ENCODE measurements around the gene GGN.
"Not testable (repeated sequence)": the region's sequence is repeated elsewhere in the genome, so short reads cannot be mapped to it uniquely, and the experiment has no call there.

The GGN gene

GRCh38 chr19:38387550-38388348 is at the start of gene GGN:
Gene GGN (minus strand): TSS chr19:38388034. CDS start chr19:38387261, 773 bp downstream.
- DNase-seq = peak; percentile 43

DNA sequence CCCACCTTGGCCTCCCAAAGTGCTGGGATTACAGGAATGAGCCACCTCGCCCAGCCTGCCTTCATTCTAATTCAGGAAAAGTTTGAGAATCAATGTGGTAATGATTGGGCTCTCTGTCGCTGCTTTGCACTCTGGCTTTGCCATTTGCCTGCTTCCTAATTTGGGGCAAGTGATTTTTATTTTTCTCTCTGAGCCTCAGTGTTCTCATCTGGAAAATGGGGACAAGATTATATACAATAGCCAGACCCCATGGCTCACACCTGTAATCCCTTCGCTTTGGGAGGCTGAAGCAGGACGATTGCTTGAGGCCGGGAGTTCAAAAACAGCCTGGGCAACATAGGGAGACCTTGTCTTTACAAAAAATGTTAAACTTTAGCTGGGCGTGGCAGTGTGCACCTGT is 49.5 kb upstream of the GGN start:
- no peak for DNase-seq

GRCh38 chr19:38434549-38435051 is 46.8 kb upstream of the GGN start:
- no peak for DNase-seq

DNA sequence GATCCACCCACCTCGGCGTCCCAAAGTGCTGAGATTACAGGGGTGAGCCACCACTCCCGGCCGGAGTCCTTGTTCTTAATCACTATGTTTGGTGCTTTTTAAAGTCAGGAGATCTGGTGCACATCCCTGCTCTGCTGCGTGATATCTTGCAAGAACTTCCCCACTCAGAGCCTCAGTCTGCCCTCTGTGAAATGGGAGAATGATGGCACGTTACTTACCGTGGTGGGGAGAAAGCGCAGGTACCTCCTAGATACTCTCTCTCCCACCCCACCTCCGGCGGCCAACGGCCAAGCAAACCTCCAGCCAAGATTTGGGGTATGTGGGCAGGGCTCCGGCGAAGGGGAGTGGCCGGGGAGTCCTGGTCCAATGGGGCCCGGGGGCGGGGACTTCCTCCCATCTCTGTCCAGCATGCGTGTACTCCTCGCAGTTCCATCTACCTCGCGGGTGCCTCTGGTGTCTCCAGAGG is 45.5 kb upstream of the GGN start, which contains the start of gene RYR1:
TSS of gene RYR1 (plus strand) at position 424 of the 466 bp plus-strand sequence. CDS start 139 bp downstream, outside the sequence.
- DNase-seq = no peak

GRCh38 chr19:38430931-38431330 is 43.1 kb upstream of the GGN start:
- DNase-seq = no peak

GRCh38 chr19:38429811-38430156 is 42.0 kb upstream of the GGN start:
- no peak for DNase-seq

GRCh38 chr19:38429055-38429810 is 41.4 kb upstream of the GGN start:
- DNase-seq = no peak

- not testable (repeated sequence) for DNase-seq
Observed at GRCh38 chr19:38427035-38427677, 39.3 kb upstream of the GGN start.

GRCh38 chr19:38425810-38426466 is 38.1 kb upstream of the GGN start, which contains the start of gene RASGRP4:
Gene RASGRP4 (minus strand): TSS chr19:38426219. CDS start chr19:38426091, 128 bp downstream.
- DNase-seq = no peak

DNA sequence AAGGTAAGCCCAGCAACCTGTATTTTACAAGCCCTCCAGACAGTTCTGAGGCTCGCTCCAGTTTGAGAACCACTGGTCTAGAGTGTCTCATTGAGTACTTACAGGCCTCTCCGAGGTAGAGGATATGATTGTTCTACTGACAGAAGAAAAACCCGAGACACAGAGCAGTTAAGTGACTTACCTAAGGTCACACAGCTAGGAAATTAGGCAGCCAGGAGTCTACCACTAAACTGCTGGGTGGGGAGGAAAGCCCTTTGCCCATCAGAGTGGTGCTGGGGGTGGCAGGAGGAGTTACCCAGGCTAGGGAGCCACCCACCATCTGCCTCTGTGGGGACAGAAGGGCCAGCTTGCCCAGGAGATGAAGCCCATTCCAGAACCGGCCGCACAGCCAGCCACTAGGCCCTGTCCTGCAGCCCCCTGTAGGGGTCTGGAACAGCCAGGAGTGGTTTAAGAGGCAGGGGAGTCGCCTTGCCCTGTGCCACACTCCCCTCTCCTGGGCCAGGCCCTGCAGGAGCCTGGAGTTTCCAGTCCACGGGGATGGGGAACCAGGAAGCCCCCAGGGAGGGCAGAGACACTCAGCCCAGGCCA is 37.5 kb upstream of the GGN start:
- DNase-seq = no peak

DNA sequence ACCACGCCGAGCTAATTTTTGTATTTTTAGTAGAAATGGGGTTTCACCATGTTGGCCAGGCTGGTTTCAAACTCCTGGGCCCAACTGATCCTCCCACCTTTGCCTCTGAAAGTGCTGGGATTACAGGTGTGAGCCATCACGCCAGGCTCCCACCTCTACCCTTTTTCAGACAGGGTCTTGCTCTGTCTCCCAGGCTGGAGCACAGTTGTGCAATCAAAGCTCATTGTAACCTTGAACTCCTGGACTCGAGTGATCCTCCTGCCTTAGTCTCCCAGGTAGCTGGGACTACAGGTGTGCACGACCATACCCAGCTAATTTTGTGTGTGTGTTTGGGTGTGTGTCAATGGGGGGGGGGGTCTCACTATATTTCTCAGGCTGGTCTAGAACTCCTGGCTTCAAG is 36.4 kb upstream of the GGN start:
- DNase-seq = no peak

DNA sequence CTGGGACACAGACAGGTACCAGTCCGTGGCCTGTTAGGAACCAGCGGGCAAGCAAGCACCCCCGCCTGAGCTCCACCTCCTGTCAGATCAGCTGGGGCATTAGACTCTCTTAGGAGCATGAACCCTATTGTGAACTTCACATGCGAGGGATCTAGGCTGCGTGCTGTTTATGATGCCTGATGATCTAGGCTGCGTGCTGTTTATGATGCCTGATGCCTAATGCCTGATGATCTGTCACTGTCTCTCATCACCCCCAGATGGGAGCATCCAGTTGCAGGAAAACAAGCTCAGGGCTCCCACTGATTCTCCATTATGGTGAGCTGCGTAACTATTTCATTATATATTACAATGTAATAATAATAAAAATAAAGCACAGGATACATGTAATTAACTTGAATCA is 34.6 kb upstream of the GGN start:
- DNase-seq = no peak

GRCh38 chr19:38421856-38422255 is 34.0 kb upstream of the GGN start:
- no peak for DNase-seq

GRCh38 chr19:38420935-38421334 is 33.1 kb upstream of the GGN start:
- DNase-seq = no peak

DNA sequence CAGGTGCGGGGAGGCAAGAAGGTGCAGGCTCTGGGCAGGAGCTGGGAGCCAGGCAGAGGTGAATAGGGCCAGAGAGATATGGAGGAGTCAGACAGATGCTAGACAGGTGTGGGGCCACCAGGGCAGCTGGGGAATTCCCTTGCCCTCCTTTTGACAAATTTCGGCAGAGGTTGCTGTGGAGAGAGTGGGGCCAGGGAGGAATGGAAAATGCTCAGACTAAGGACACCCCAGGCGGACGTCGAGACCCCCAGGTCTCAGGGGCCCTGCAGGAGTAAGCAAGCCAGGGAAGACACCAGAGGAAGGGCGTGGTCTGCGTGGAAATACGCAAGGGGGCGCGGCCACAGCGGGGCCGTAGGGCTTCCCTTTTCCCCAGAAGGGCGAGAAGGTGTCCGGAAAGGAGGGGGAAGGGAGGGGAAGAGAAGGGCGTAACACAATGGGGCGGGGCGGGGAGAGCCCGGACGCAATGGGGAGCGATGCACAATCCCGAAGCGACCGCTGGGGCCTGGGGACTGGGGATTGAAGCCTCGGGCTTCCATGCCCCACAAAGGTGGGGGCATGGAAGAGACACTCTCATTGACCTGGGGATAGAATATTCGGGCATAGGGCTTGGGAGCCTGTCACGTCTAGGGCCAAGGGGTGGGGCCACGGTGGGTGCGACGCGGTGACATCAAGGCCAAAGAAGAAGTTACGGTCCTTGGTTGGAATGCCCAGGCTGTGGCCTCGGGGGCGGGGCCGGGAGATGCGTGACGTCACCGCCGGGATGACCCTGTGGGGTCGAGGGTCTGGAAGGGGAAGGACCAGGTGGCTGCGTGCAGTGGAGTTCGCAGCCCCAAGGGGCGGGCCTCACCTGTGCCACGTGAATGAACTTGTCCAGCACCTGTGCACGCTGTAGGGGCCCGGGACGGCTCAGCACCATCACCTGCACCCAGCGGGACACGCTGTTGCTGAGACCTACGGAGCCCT is 30.0 kb upstream of the GGN start:
- peak; percentile 34 for DNase-seq

GRCh38 chr19:38417146-38417543 is 29.3 kb upstream of the GGN start:
- no peak for DNase-seq

DNA sequence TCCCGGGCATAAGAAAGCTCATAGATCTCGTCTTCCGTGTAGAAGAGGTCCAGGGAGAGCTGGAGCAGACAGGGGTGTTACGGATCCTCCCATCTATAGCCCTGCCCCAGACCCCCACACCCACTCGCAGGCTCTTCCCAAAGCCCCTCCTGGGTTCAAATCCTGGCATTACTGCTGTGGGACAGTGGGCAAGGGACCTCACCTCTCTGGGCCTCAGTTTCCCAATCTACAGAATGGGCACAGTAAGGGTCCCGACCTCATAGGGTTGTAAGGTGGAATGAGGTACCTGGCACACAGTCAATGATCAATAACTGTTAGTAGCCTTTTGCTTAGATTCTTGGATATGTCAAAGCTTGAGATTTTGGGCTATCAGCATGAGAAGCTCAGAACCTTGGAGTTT is 25.6 kb upstream of the GGN start:
- DNase-seq = no peak

- no peak for DNase-seq
Observed at GRCh38 chr19:38412961-38413360, 25.1 kb upstream of the GGN start.

DNA sequence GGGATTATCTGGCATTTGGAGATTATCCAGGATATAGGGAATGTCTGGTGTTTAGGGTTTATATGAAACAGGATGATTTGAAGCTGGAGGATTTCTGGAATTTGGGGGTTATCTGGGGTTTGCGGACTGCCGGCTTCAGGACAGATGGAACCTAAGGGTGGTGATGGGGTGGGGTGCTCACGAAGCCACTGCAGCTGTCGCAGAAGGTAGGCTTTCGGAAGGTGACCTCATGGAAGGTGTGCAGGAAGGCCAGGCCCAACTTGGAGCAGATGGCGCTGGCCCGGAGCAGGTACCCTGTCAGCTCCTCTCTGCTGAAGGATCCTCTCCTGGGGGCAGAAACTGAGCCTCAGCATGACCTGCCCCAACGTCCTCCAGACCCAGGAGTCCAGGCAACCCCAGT is 24.7 kb upstream of the GGN start:
- DNase-seq = no peak

GRCh38 chr19:38411898-38412297 is 24.1 kb upstream of the GGN start:
- DNase-seq = not testable (repeated sequence)
